BLaER1 (cell line): ENCODE results near the gene TICAM1.
"Not testable (repeated sequence)": the region's sequence is repeated elsewhere in the genome, so short reads cannot be mapped to it uniquely, and the experiment has no call there.

ENCODE experiments used
- H3K27ac ChIP-seq: shearing (Covaris generic); formaldehyde crosslinking; 2 replicates; pipeline ENCODE4 v1.8.1; 2022
- H3K27me3 ChIP-seq: shearing (Covaris generic); formaldehyde crosslinking; 2 replicates; pipeline ENCODE4 v1.8.1; 2022
- H3K36me3 ChIP-seq: shearing (Covaris generic); formaldehyde crosslinking; 2 replicates; pipeline ENCODE4 v1.8.1; 2022
- H3K4me1 ChIP-seq: shearing (Covaris generic); formaldehyde crosslinking; 2 replicates; pipeline ENCODE4 v1.8.1; 2022
- H3K4me2 ChIP-seq: shearing (Covaris generic); formaldehyde crosslinking; 2 replicates; pipeline ENCODE4 v1.8.1; 2022
- H3K4me3 ChIP-seq: shearing (Covaris generic); formaldehyde crosslinking; 2 replicates; pipeline ENCODE4 v1.8.1; 2022
- H3K9ac ChIP-seq: shearing (Covaris generic); formaldehyde crosslinking; 2 replicates; pipeline ENCODE4 v1.8.1; 2022
- H3K9me3 ChIP-seq: shearing (Covaris generic); formaldehyde crosslinking; 2 replicates; pipeline ENCODE4 v1.8.1; 2022
- H4K20me1 ChIP-seq: shearing (Covaris generic); formaldehyde crosslinking; 2 replicates; pipeline ENCODE4 v1.8.1; 2022
- Cebpa-rat ChIP-seq: shearing (Covaris generic); IDR thresholded peaks from 2 replicates; pipeline ENCODE4 v1.8.1; 2022

TICAM1 gene

GRCh38 chr19:4791183-4792018, 40.1 kb downstream of the TICAM1 start, which contains the start of gene FEM1A:
Gene FEM1A (plus strand): TSS chr19:4791734. CDS start chr19:4791855, 121 bp downstream.
- H3K4me3 ChIP-seq, result peak within 1 kb of the TSS; percentile 97
- peak within 1 kb of the TSS; percentile 99 for H3K27ac ChIP-seq
- H4K20me1 ChIP-seq, result peaks cover 33% of the 10 kb centered on the region
- TF ChIP-seq Cebpa-rat, result no peak
- H3K9ac ChIP-seq, result peak within 1 kb of the TSS; percentile 99
- peak within 1 kb of the TSS; percentile 100 for H3K4me2 ChIP-seq
- H3K4me1 ChIP-seq, result peaks cover 79% of the 10 kb centered on the region
- H3K36me3 ChIP-seq, result peaks cover 41% of the 10 kb centered on the region
- no peaks in the 10 kb centered on the region for H3K27me3 ChIP-seq
- H3K9me3 ChIP-seq, result no peaks in the 10 kb centered on the region

DNA sequence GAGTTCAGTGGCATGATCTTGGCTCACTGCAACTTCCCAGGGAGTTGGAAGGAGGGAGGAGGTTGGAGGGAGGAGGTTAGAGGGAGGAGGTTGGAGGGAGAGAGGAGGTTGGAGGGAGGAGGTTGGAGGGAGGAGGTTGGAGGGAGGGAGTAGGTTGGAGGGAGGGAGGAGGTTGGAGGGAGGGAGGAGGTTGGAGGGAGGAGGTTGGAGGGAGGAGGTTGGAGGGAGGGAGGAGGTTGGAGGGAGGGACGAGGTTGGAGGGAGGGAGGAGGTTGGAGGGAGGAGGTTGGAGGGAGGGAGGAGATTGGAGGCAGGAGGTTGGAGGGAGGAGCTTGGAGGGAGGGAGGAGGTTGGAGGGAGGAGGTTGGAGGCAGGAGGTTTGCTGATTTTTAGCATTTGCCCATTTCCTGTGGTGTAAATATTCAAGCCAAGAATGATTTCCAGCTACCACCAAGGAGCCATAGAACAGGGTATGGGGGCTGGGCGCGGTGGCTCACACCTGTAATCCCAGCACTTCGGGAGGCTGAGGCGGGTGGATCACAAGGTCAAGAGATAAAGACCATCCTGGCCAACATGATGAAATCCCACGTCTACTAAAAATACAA, 45.0 kb downstream of the TICAM1 start:
- H4K20me1 ChIP-seq, H3K4me3 ChIP-seq, H3K27ac ChIP-seq, H3K9me3 ChIP-seq, H3K4me2 ChIP-seq, H3K27me3 ChIP-seq, H3K9ac ChIP-seq, H3K36me3 ChIP-seq: not testable (repeated sequence)
- peaks cover 88% of the 10 kb centered on the region for H3K4me1 ChIP-seq

DNA sequence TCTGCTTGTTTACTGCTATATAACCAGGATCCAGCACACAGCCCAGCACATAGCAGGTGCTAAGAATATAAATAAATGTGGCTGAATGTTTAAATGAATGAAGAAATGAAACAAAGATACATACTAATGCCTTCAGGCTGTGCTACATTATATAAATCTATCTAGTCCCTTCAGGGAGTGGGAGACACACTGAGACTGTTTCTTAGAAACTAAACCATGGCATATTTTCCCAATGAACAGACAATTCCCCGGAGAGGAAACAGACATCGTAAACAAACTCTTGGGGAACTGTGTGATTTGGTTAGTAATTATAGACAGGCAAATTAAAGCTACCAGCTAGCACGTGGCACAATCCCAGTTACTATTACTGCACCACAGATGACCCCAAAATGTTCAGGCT, 49.7 kb downstream of the TICAM1 start:
- H3K36me3 ChIP-seq, result no peaks in the 10 kb centered on the region
- H3K27me3 ChIP-seq, result no peaks in the 10 kb centered on the region
- peaks cover 10% of the 10 kb centered on the region for H3K9me3 ChIP-seq
- H3K27ac ChIP-seq, result peak overlapping the region; percentile 37; the same call in 1 of the 2 replicates
- peaks cover 91% of the 10 kb centered on the region for H3K4me1 ChIP-seq
- 0 out of 2 replicates have a peak overlapping the region, but pooled peaks have one; percentile 1 for H3K9ac ChIP-seq
- no peaks in the 10 kb centered on the region for H4K20me1 ChIP-seq
- H3K4me2 ChIP-seq, result peak overlapping the region; percentile 55
- TF ChIP-seq Cebpa-rat, result no peak
- no peak overlapping the region for H3K4me3 ChIP-seq

DNA sequence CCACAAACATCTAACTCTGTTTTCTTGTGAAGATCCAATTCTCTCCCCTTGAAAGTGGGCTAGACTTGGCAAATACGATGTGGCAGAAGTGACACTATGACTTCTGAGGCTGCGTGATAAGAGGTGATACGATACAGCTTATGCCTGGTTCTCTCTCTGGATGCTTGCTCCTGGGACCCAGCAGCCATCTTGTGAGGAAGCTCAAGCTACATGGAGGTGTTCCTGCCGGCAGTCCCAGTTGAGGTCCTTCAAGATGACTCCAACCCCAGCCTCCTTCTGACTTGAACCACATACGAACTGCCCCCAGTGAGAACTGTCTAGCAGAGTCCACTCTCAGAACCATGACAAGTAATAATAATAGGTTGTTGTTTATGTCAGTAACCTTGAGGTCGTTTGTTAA, 50.7 kb downstream of the TICAM1 start:
- Histone ChIP-seq H4K20me1 (no peaks in the 10 kb centered on the region), H3K4me1 (peaks cover 94% of the 10 kb centered on the region), H3K4me2 (peak overlapping the region; percentile 55), H3K27ac (0 out of 2 replicates have a peak overlapping the region, but pooled peaks have one; percentile 22), H3K9ac (no peak overlapping the region), H3K4me3 (no peak overlapping the region), H3K27me3 (no peaks in the 10 kb centered on the region), H3K36me3 (no peaks in the 10 kb centered on the region), H3K9me3 (peaks cover 10% of the 10 kb centered on the region)
- TF ChIP-seq Cebpa-rat, result no peak

- H3K27me3 ChIP-seq, H3K9ac ChIP-seq, H4K20me1 ChIP-seq, H3K27ac ChIP-seq, H3K4me2 ChIP-seq, H3K36me3 ChIP-seq, H3K4me3 ChIP-seq: not testable (repeated sequence)
- Histone ChIP-seq H3K4me1 (peaks cover 94% of the 10 kb centered on the region), H3K9me3 (peaks cover 10% of the 10 kb centered on the region)
Measured at GRCh38 chr19:4778124-4778523, 53.4 kb downstream of the TICAM1 start.

DNA sequence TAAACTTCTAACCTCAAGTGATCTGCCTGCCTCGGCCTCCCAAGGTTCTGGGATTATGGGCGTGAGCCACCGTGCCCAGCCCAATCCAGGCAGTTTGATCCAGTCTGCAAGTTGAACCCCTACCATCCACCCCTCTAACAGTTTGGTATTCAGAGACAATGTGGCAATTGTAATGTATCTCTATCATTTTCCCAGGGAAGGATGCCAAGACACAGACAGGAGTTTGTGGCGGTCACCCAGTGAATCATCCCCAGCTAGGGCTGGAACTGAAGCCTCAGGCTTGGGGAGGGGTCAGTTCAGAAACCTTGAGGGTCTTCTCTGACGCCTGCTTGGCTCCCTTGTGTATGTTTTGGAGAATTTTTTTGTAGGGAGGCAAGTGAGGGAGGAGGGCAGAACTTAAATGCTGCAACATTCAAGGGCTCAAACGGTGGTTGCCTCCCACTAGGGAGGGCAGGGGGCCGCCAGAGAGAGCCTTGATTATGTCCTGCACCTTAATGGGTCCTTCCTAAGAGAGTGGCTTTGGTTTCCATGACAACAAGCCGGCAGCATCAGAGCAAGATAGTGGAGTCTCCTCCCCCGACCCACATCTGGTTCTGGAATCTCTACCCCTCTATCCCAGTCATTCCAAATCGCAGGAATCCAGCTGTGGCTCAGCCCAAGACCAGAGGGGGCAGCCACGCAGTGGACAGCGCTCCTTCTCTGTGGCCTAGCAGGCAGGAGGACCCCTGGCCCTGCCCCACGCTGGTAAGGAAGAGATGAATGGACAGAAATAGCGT, 54.9 kb downstream of the TICAM1 start:
- no peak for TF ChIP-seq Cebpa-rat
- peaks cover 94% of the 10 kb centered on the region for H3K4me1 ChIP-seq
- peak overlapping the region; percentile 70 for H3K4me2 ChIP-seq
- no peak overlapping the region for H3K9ac ChIP-seq
- no peaks in the 10 kb centered on the region; the same call in 1 of the 2 replicates for H4K20me1 ChIP-seq
- H3K27me3 ChIP-seq, result no peaks in the 10 kb centered on the region
- H3K27ac ChIP-seq, result no peak overlapping the region
- H3K9me3 ChIP-seq, result peaks cover 10% of the 10 kb centered on the region
- no peak overlapping the region for H3K4me3 ChIP-seq
- H3K36me3 ChIP-seq, result no peaks in the 10 kb centered on the region

- Histone ChIP-seq H3K4me3 (no peak overlapping the region), H3K27me3 (no peaks in the 10 kb centered on the region), H3K4me1 (peaks cover 90% of the 10 kb centered on the region), H3K4me2 (peak overlapping the region; percentile 70), H3K9me3 (peaks cover 7% of the 10 kb centered on the region), H4K20me1 (no peaks in the 10 kb centered on the region; the same call in 1 of the 2 replicates), H3K36me3 (no peaks in the 10 kb centered on the region), H3K9ac (no peak overlapping the region), H3K27ac (peak overlapping the region; percentile 35; the same call in 1 of the 2 replicates)
- TF ChIP-seq Cebpa-rat, result no peak
Measured at GRCh38 chr19:4775627-4776152, 55.8 kb downstream of the TICAM1 start.

- TF ChIP-seq Cebpa-rat, result no peak
- H3K4me1 ChIP-seq, result peaks cover 77% of the 10 kb centered on the region
- H3K36me3 ChIP-seq, result no peaks in the 10 kb centered on the region
- peak overlapping the region; percentile 70 for H3K4me2 ChIP-seq
- H3K27ac ChIP-seq, result peak overlapping the region; percentile 64; the same call in 1 of the 2 replicates
- H3K9me3 ChIP-seq, result no peaks in the 10 kb centered on the region
- H3K4me3 ChIP-seq, result 0 out of 2 replicates have a peak overlapping the region, but pooled peaks have one; percentile 34
- no peak overlapping the region; the same call in 1 of the 2 replicates for H3K9ac ChIP-seq
- no peaks in the 10 kb centered on the region for H3K27me3 ChIP-seq
- peaks cover 1% of the 10 kb centered on the region; the same call in 1 of the 2 replicates for H4K20me1 ChIP-seq
Measured at GRCh38 chr19:4774136-4774535, 57.4 kb downstream of the TICAM1 start.

GRCh38 chr19:4773047-4773640, 58.4 kb downstream of the TICAM1 start:
- Histone ChIP-seq H3K27ac (peak overlapping the region; percentile 64; the same call in 1 of the 2 replicates), H3K9me3 (no peaks in the 10 kb centered on the region), H3K4me2 (peak overlapping the region; percentile 70), H3K4me3 (no peak overlapping the region), H4K20me1 (peaks cover 5% of the 10 kb centered on the region; the same call in 1 of the 2 replicates), H3K9ac (peak overlapping the region; percentile 13; the same call in 1 of the 2 replicates), H3K36me3 (no peaks in the 10 kb centered on the region), H3K27me3 (no peaks in the 10 kb centered on the region), H3K4me1 (peaks cover 69% of the 10 kb centered on the region)
- TF ChIP-seq Cebpa-rat, result no peak
